B cell (primary cell): ENCODE data around the gene IFI30. TPM values are rescaled to one million over a fixed set of nuclear protein-coding genes. Genes with fewer than 3 reads are reported as not detected.

ENCODE experiments used
- ATAC-seq: fragments of 200-7000 bp; cut with Tn5 transposase; one replicate; pipeline ENCODE4 v1.10.0; 2021; ENCODE audit warnings: low read depth, mild to moderate bottlenecking, moderate number of reproducible peaks, moderate library complexity
- CTCF ChIA-PET: fragments of 350-600 bp; sonication (Branson Sonifier 250); formaldehyde crosslinking; loops from one replicate; lab custom pipeline; 2021; ENCODE audit warnings: antibody characterized with exemption, inconsistent platforms; lab: Charles Lee
- POLR2A ChIA-PET: fragments of 350-600 bp; sonication (Branson Sonifier 250); formaldehyde crosslinking; loops from one replicate; lab custom pipeline; 2021; ENCODE audit warnings: antibody characterized with exemption; lab: Charles Lee
- DNase-seq: peaks from one replicate; pipeline ENCODE4 v3.0.0; 2013
- H2AFZ ChIP-seq: 2 replicates; pipeline ENCODE4 v1.6.1; 2012; ENCODE audit warnings: mild to moderate bottlenecking, low read depth, low read length; ENCODE audit not compliant: insufficient read depth, poor library complexity, severe bottlenecking
- H3K27ac ChIP-seq, 2 donors: 1 replicate in 1 of 2; 2 replicates in 1 of 2; pipeline ENCODE4 v1.5.1; 2012 to 2013; ENCODE audit warnings: low read length in 2 of 2, mild to moderate bottlenecking in 2 of 2, moderate library complexity in 1 of 2
- H3K27me3 ChIP-seq, 4 experiments: fragments of 200-600 bp in 1 of 4; sonication (generic) in 1 of 4; replicated peaks in 1 of 4; 1 replicate in 2 of 4; 2 replicates in 2 of 4; pipeline versions ENCODE4 v1.6.1 to v1.7.0; 2013 to 2016; ENCODE audit warnings: low read length in 3 of 4, mild to moderate bottlenecking in 2 of 4, mixed read lengths in 1 of 4, moderate library complexity in 1 of 4; ENCODE audit not compliant: insufficient read depth in 4 of 4, control insufficient read depth in 3 of 4; ENCODE audit errors: control extremely low read depth in 1 of 4
- H3K36me3 ChIP-seq, 2 experiments: replicated peaks in 1 of 2; 1 replicate in 1 of 2; 2 replicates in 1 of 2; pipeline versions ENCODE4 v1.6.1 to v1.7.1; 2013; ENCODE audit warnings: low read length in 1 of 2; ENCODE audit not compliant: insufficient read depth in 2 of 2, control insufficient read depth in 1 of 2; ENCODE audit errors: control extremely low read depth in 1 of 2, extremely low read depth in 1 of 2
- H3K4me1 ChIP-seq, 2 donors: fragments of 200-600 bp in 1 of 2; sonication (generic) in 1 of 2; 1 replicate in 1 of 2; 2 replicates in 1 of 2; pipeline versions ENCODE4 v1.5.1 to v1.6.1; 2013 to 2017; ENCODE audit warnings: low read length in 2 of 2; ENCODE audit not compliant: control insufficient read depth in 2 of 2, insufficient read depth in 2 of 2
- H3K4me2 ChIP-seq: replicated peaks from 2 replicates; pipeline ENCODE3; 2012; ENCODE audit warnings: mild to moderate bottlenecking, low read depth, low read length; ENCODE audit not compliant: poor library complexity, severe bottlenecking
- H3K4me3 ChIP-seq, 5 experiments: fragments of 200-600 bp in 1 of 5; sonication (generic) in 1 of 5; 1 replicate in 3 of 5; 2 replicates in 2 of 5; pipeline versions ENCODE4 v1.5.1 to v1.7.0; 2011 to 2016; ENCODE audit warnings: low read length in 4 of 5, mild to moderate bottlenecking in 4 of 5, low read depth in 2 of 5, control low read depth in 1 of 5, moderate library complexity in 1 of 5; ENCODE audit not compliant: insufficient read depth in 1 of 5; ENCODE audit errors: control extremely low read depth in 1 of 5, extremely low read depth in 1 of 5
- H3K79me2 ChIP-seq: fragments of 200-600 bp; sonication (generic); one replicate; pipeline ENCODE4 v1.6.0; 2016; ENCODE audit warnings: low read length; ENCODE audit not compliant: control insufficient read depth, insufficient read depth
- H3K9ac ChIP-seq: fragments of 200-600 bp; sonication (generic); 2 replicates; pipeline ENCODE4 v1.6.1; 2017; ENCODE audit warnings: mild to moderate bottlenecking, low read length, moderate library complexity
- H3K9me3 ChIP-seq, 3 donors: one replicate each; pipeline versions ENCODE4 v1.6.1 to v1.7.1; 2013; ENCODE audit warnings: low read length in 2 of 3; ENCODE audit not compliant: control insufficient read depth in 2 of 3, insufficient read depth in 1 of 3; ENCODE audit errors: control extremely low read depth in 1 of 3
- H4K20me1 ChIP-seq: 2 replicates; pipeline ENCODE4 v1.6.0; 2012; ENCODE audit warnings: mild to moderate bottlenecking, low read length; ENCODE audit not compliant: insufficient read depth, control insufficient read depth, poor library complexity, severe bottlenecking
- H3K27ac Mint-ChIP-seq: one replicate; pipeline ENCODE4 v1.8.0; 2021; ENCODE audit warnings: mixed read lengths
- H3K27me3 Mint-ChIP-seq: one replicate; pipeline ENCODE4 v1.8.0; 2021; ENCODE audit warnings: mixed read lengths
- H3K4me1 Mint-ChIP-seq: one replicate; pipeline ENCODE4 v1.8.0; 2021; ENCODE audit warnings: mixed read lengths
- H3K4me3 Mint-ChIP-seq: one replicate; pipeline ENCODE4 v1.8.0; 2021; ENCODE audit warnings: mixed read lengths
- H3K9me3 Mint-ChIP-seq: one replicate; pipeline ENCODE4 v1.8.0; 2022; ENCODE audit warnings: mixed read lengths; ENCODE audit not compliant: insufficient read depth
- CTCF ChIP-seq: fragments of 200-600 bp; IDR thresholded peaks from one replicate; pipeline ENCODE4 v1.8.0; 2022; ENCODE audit warnings: antibody characterized with exemption, mild to moderate bottlenecking
- EZH2 ChIP-seq: IDR thresholded peaks from 2 replicates; pipeline ENCODE4 v1.6.1; 2012; ENCODE audit warnings: borderline replicate concordance, low read depth, mild to moderate bottlenecking, moderate library complexity, low read length; ENCODE audit not compliant: insufficient read depth, poor library complexity, severe bottlenecking
- WGBS: methylation state at CpG from one replicate; pipeline ENCODE4 v1.1.5; 2013; ENCODE audit warnings: missing lambda C conversion rate; ENCODE audit not compliant: insufficient coverage; 5-methylcytosine and 5-hydroxymethylcytosine counted together
- intact Hi-C: fragments of 100-400 bp; cut with micrococcal nuclease; formaldehyde crosslinking; loops from one replicate; pipeline ENCODE4 v1.10.0; 2022
- polyA plus RNA-seq: library from polyadenylated mRNA; depleted of rRNA; stranded (reverse); fragments of >200 nt; gene quantifications from 2 replicates; pipeline ENCODE4 v1.2.3, GENCODE V29; 2012
- total RNA-seq, 2 donors: library from RNA; stranded (reverse); fragments of 120-200 nt in 1 of 2; gene quantifications; 1 replicate in 1 of 2; 2 replicates in 1 of 2; pipeline versions ENCODE4 v1.2.3 to v1.2.4, GENCODE V29; 2013 to 2022

The IFI30 gene
- total and polyA plus RNA-seq, 2 donors (not counting 1 experiment from before 2014, with no cell fraction given) = 171 to 222 TPM

- peaks cover 37% of the 10 kb centered on the region for H3K79me2 ChIP-seq
- TF ChIP-seq EZH2 = no peak
- TF ChIP-seq CTCF = no peak
- no peaks in the 10 kb centered on the region for H3K9me3 ChIP-seq
- no peak overlapping the region for H3K27ac ChIP-seq
- Mint-ChIP-seq H3K4me1 (no peaks in the 10 kb centered on the region), H3K9me3 (no peaks in the 10 kb centered on the region), H3K27ac (no peak overlapping the region), H3K27me3 (no peaks in the 10 kb centered on the region), H3K4me3 (no peak overlapping the region)
- no peaks in the 10 kb centered on the region for H3K27me3 ChIP-seq
- no peak overlapping the region for H2AFZ ChIP-seq
- peaks cover 0 to 82% of the 10 kb centered on the region in 2 experiments for H3K36me3 ChIP-seq
- ChIA-PET POLR2A (no interaction called here), CTCF (interaction anchor here (0.6 kb wide), 1 partner anchor 53 kb away, joined by 3 read pairs; no protein-coding TSS in a partner anchor)
- no peaks in the 10 kb centered on the region for H3K4me1 ChIP-seq
- peaks cover 34% of the 10 kb centered on the region for H4K20me1 ChIP-seq
- H3K9ac ChIP-seq = no peak overlapping the region
- intact Hi-C loops = no loop called here
- no peak for DNase-seq
- no peak overlapping the region for H3K4me2 ChIP-seq
- 94% methylated on average over 2 of the region's 3 CpGs for WGBS
- no peak overlapping the region for H3K4me3 ChIP-seq
- ATAC-seq = no peak
Measured at GRCh38 chr19:18128044-18128443, 45.6 kb upstream of the IFI30 start.

- Histone ChIP-seq H3K9me3 (no peaks in the 10 kb centered on the region), H2AFZ (no peak overlapping the region), H3K36me3 (peaks cover 0 to 79% of the 10 kb centered on the region in 2 experiments), H3K4me1 (no peaks in the 10 kb centered on the region), H3K27me3 (no peaks in the 10 kb centered on the region), H3K9ac (no peak overlapping the region), H3K4me2 (no peak overlapping the region), H3K79me2 (peaks cover 30% of the 10 kb centered on the region), H4K20me1 (peaks cover 26% of the 10 kb centered on the region), H3K27ac (no peak overlapping the region), H3K4me3 (no peak overlapping the region)
- Mint-ChIP-seq H3K27ac (no peak overlapping the region), H3K4me1 (no peaks in the 10 kb centered on the region), H3K4me3 (no peak overlapping the region), H3K27me3 (no peaks in the 10 kb centered on the region), H3K9me3 (no peaks in the 10 kb centered on the region)
- WGBS = 97% methylated on average over 10 of the region's 12 CpGs
- ATAC-seq (no peak), DNase-seq (no peak)
- POLR2A ChIA-PET = interaction anchor here (0.6 kb wide), 1 partner anchor 26 kb away, joined by 4 read pairs; no protein-coding TSS in a partner anchor
- CTCF ChIA-PET = no interaction called here
- TF ChIP-seq EZH2 = no peak
- no peak for TF ChIP-seq CTCF
- intact Hi-C loops = no loop called here
Measured at GRCh38 chr19:18128805-18129204, 44.8 kb upstream of the IFI30 start.
